KMS-11 (cell line): ENCODE results near the gene FAM193A.
"Not testable (repeated sequence)": the region's sequence is repeated elsewhere in the genome, so short reads cannot be mapped to it uniquely, and the experiment has no call there.

ENCODE experiments used
- H2AFZ ChIP-seq: fragments of 200-600 bp; sonication (generic); 2 replicates; pipeline ENCODE4 v1.6.1; 2016; ENCODE audit warnings: antibody characterized with exemption, mixed run types, low read depth
- H3K27ac ChIP-seq: fragments of 200-600 bp; sonication (generic); 2 replicates; pipeline ENCODE4 v1.6.1; 2016; ENCODE audit warnings: mild to moderate bottlenecking, mixed run types
- H3K27me3 ChIP-seq: fragments of 200-600 bp; sonication (generic); 2 replicates; pipeline ENCODE4 v1.6.1; 2017; ENCODE audit warnings: mild to moderate bottlenecking, low read depth, mixed run types, moderate library complexity; ENCODE audit not compliant: insufficient read depth
- H3K36me3 ChIP-seq: fragments of 200-600 bp; sonication (generic); 2 replicates; pipeline ENCODE4 v1.6.1; 2017; ENCODE audit warnings: mild to moderate bottlenecking, mixed run types; ENCODE audit not compliant: insufficient read depth
- H3K4me1 ChIP-seq: fragments of 200-600 bp; sonication (generic); 2 replicates; pipeline ENCODE4 v1.6.1; 2016; ENCODE audit warnings: mild to moderate bottlenecking, low read depth, mixed run types; ENCODE audit not compliant: poor library complexity, severe bottlenecking
- H3K4me2 ChIP-seq: fragments of 200-600 bp; sonication (generic); 2 replicates; pipeline ENCODE4 v1.7.0; 2016; ENCODE audit warnings: mild to moderate bottlenecking, mixed run types
- H3K4me3 ChIP-seq: fragments of 200-600 bp; sonication (generic); IDR thresholded peaks from 2 replicates; pipeline ENCODE4 v1.6.1; 2017; ENCODE audit warnings: low read depth, low read length, mixed read lengths; ENCODE audit not compliant: insufficient read depth
- H3K79me2 ChIP-seq: fragments of 200-600 bp; sonication (generic); 2 replicates; pipeline ENCODE4 v1.6.1; 2016; ENCODE audit warnings: low read depth, mixed run types; ENCODE audit not compliant: insufficient read depth
- H3K9ac ChIP-seq: fragments of 200-600 bp; sonication (generic); 2 replicates; pipeline ENCODE4 v1.6.1; 2016; ENCODE audit warnings: mild to moderate bottlenecking, mixed run types
- H4K20me1 ChIP-seq: fragments of 200-600 bp; sonication (generic); 2 replicates; pipeline ENCODE4 v1.6.1; 2016; ENCODE audit warnings: mild to moderate bottlenecking, mixed run types; ENCODE audit not compliant: insufficient read depth
- CTCF ChIP-seq: fragments of 200-600 bp; sonication (generic); conservative IDR thresholded peaks from 2 replicates; pipeline ENCODE4 v1.6.1; 2017; ENCODE audit warnings: low read depth, mild to moderate bottlenecking, antibody characterized with exemption, low read length, moderate library complexity, mixed read lengths

Gene FAM193A

GRCh38 chr4:2626231-2626630 is 89.8 kb downstream of the FAM193A start:
- Histone ChIP-seq H3K79me2 (no peaks in the 10 kb centered on the region; the same call in 1 of the 2 replicates), H3K36me3 (no peaks in the 10 kb centered on the region), H4K20me1 (no peaks in the 10 kb centered on the region)

DNA sequence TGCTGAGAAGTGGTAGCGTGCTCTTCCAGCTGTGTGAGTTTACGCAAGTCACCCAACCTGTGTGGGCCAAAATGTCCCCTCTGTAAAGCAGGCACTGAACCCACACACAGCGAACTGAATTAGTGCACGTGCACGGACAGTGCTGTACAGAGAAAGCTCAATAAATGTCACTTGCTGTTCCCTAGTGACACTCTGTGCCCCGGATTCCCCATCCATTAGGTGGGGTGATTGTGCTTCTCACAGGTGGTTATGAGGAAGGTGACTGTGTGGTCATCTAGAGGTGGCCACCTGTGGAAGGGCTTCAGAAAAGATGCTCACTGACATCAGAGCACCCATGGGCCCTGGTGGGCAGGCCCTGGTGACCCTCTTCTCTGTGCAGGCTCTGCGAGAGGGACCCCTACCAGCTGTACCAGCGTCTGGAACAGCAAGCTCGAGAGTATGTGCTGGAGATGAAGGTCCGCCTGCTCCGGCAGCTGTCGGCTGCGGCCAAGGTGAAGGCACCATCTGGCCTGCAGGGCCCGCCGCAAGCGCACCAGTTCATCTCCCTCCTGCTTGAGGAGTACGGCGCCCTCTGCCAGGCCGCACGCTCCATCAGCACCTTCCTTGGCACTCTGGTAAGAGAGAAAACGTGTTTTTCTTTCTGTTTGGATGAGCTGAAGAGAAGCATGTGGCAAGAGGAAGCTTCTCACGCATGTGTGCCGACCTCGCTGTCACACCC is 94.3 kb downstream of the FAM193A start:
- no peaks in the 10 kb centered on the region for H3K27me3 ChIP-seq

More at GRCh38 chr4:2626231-2626630, 89.8 kb downstream of the FAM193A start:
- TF ChIP-seq CTCF: no peak
- no peak overlapping the region for H3K4me2 ChIP-seq
- H3K9ac ChIP-seq: no peak overlapping the region
- H3K4me1 ChIP-seq: no peaks in the 10 kb centered on the region
- H2AFZ ChIP-seq: no peak overlapping the region
- H3K27me3 ChIP-seq: no peaks in the 10 kb centered on the region
- H3K4me3 ChIP-seq: no peak overlapping the region
- H3K27ac ChIP-seq: no peak overlapping the region

DNA sequence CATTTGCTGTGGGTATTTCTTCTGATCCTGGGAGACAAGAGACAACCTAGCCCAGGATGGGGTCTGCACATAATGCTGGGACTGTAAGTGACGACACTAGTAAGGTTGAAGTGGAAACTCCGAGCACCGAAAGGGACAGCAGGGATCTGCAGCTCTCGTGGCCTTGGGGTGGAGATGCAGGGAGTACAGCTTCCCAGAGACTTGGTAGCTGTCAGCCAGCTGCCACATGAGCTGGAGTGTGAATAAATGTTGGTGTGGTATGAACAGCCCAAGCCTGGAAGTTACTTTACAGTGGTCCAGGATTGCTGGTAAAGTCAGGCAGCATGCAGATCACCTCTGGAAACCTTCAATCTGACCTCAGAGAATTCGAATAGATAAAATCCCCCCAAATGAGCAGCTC is 97.6 kb downstream of the FAM193A start:
- no peak for TF ChIP-seq CTCF
- H3K4me2 ChIP-seq: no peak overlapping the region
- H3K9ac ChIP-seq: no peak overlapping the region
- H3K27me3 ChIP-seq: no peaks in the 10 kb centered on the region
- H2AFZ ChIP-seq: no peak overlapping the region
- H3K4me1 ChIP-seq: no peaks in the 10 kb centered on the region
- H3K79me2 ChIP-seq: no peaks in the 10 kb centered on the region
- no peak overlapping the region for H3K4me3 ChIP-seq
- H3K36me3 ChIP-seq: no peaks in the 10 kb centered on the region
- H3K27ac ChIP-seq: no peak overlapping the region
- H4K20me1 ChIP-seq: no peaks in the 10 kb centered on the region

More for the DNA sequence above, 94.3 kb downstream of the FAM193A start:
- Histone ChIP-seq H3K4me3 (no peak overlapping the region), H4K20me1 (no peaks in the 10 kb centered on the region), H3K4me1 (no peaks in the 10 kb centered on the region), H2AFZ (no peak overlapping the region), H3K36me3 (no peaks in the 10 kb centered on the region), H3K27ac (no peak overlapping the region), H3K9ac (no peak overlapping the region), H3K4me2 (no peak overlapping the region), H3K79me2 (no peaks in the 10 kb centered on the region)
- TF ChIP-seq CTCF: no peak

DNA sequence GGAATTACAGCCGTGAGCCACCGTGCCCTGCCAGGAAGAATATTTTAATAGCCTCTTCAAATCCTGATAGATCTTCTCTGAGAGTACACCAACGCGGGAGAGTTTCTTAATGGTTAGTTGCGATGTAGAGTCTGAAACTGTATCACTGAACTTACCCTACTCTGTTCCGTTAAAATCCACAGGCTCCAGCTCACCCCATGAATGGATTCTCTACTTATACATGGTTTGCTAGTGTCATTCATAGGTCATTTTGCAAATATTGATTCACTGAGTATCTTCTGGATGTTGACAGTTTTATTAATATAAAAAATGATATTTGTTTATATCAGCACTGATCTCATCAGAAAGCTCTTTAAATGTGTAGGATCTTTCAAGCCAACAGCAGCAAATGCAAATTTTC is 99.9 kb downstream of the FAM193A start:
- no peak for TF ChIP-seq CTCF
- no peak overlapping the region for H3K4me3 ChIP-seq
- no peaks in the 10 kb centered on the region for H3K36me3 ChIP-seq
- H3K79me2 ChIP-seq: no peaks in the 10 kb centered on the region
- H2AFZ ChIP-seq: no peak overlapping the region
- no peak overlapping the region for H3K27ac ChIP-seq
- H4K20me1 ChIP-seq: no peaks in the 10 kb centered on the region
- H3K9ac ChIP-seq: no peak overlapping the region
- H3K4me2 ChIP-seq: no peak overlapping the region
- no peaks in the 10 kb centered on the region for H3K27me3 ChIP-seq
- no peaks in the 10 kb centered on the region for H3K4me1 ChIP-seq

GRCh38 chr4:2636994-2637393 is 100.5 kb downstream of the FAM193A start:
- not testable (repeated sequence) for H3K4me2 ChIP-seq, H3K27ac ChIP-seq, H2AFZ ChIP-seq, H3K36me3 ChIP-seq, H3K79me2 ChIP-seq, H3K9ac ChIP-seq, H4K20me1 ChIP-seq, H3K4me1 ChIP-seq, H3K27me3 ChIP-seq, H3K4me3 ChIP-seq
